WERI-Rb-1 (cell line): ENCODE measurements around the gene TEX36.

Source experiments
- DNase-seq: peaks from one replicate; pipeline ENCODE4 v3.0.0-alpha.2; 2020
- H3K27ac ChIP-seq: fragments of 250-450 bp; sonication (Bioruptor Pico); 2 replicates; pipeline ENCODE4 v1.5.1; 2020; ENCODE audit warnings: mild to moderate bottlenecking, moderate library complexity
- H3K27me3 ChIP-seq: fragments of 250-450 bp; sonication (Bioruptor Pico); 2 replicates; pipeline ENCODE4 v1.5.1; 2021; ENCODE audit warnings: mild to moderate bottlenecking, low read depth, moderate library complexity; ENCODE audit not compliant: insufficient read depth, severe bottlenecking
- H3K36me3 ChIP-seq: fragments of 250-450 bp; sonication (Bioruptor Pico); 2 replicates; pipeline ENCODE4 v1.5.1; 2020; ENCODE audit warnings: mild to moderate bottlenecking, moderate library complexity
- H3K4me3 ChIP-seq: 2 replicates; pipeline ENCODE4 v1.5.1; 2011; ENCODE audit warnings: low read depth, mild to moderate bottlenecking, control low read depth, low read length
- H3K9me3 ChIP-seq: fragments of 250-450 bp; sonication (Bioruptor Pico); 2 replicates; pipeline ENCODE4 v1.5.1; 2021; ENCODE audit warnings: mild to moderate bottlenecking, moderate library complexity; ENCODE audit not compliant: severe bottlenecking
- TF ChIP-seq, protein P1 (sequence below): IDR thresholded peaks from 2 replicates; pipeline ENCODE4 v1.5.1; 2011; ENCODE audit warnings: low read depth, mild to moderate bottlenecking, control low read depth, inconsistent platforms, low read length

Gene TEX36, protein sequence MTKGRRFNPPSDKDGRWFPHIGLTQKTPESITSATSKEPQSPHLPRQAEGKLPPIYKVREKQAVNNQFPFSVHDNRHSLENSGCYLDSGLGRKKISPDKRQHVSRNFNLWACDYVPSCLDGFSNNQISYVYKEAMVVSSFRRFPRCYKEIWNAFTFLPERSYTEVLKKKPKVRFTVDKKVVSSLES

DNA sequence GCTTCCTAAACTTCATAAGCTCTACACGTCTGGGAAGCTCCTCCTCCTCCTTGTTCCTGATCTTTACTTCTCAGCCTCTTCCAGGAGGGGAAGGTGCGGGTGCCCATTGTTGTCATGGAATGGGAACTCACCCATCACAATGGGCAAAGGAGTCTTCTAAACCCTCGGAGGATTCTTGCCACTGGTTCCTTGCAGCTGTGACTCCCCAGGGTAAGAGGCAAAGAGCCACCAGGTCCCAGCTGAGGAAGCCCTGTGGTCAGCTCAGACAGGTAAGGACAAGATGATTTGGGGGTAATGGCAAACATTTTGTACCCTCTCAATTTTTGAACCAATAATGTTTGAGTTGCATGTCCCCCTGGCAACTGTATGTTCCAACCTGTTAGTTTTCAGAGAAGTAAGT is at the start of gene TEX36:
Gene TEX36, minus strand, starts transcription at position 101 of the 400 bp plus-strand sequence. CDS start 174 bp downstream, outside the sequence.
- TF ChIP-seq, protein P1, sequence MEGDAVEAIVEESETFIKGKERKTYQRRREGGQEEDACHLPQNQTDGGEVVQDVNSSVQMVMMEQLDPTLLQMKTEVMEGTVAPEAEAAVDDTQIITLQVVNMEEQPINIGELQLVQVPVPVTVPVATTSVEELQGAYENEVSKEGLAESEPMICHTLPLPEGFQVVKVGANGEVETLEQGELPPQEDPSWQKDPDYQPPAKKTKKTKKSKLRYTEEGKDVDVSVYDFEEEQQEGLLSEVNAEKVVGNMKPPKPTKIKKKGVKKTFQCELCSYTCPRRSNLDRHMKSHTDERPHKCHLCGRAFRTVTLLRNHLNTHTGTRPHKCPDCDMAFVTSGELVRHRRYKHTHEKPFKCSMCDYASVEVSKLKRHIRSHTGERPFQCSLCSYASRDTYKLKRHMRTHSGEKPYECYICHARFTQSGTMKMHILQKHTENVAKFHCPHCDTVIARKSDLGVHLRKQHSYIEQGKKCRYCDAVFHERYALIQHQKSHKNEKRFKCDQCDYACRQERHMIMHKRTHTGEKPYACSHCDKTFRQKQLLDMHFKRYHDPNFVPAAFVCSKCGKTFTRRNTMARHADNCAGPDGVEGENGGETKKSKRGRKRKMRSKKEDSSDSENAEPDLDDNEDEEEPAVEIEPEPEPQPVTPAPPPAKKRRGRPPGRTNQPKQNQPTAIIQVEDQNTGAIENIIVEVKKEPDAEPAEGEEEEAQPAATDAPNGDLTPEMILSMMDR: no peak
- Histone ChIP-seq H3K9me3 (no peaks in the 10 kb centered on the region), H3K27ac (no peak within 1 kb of the TSS), H3K27me3 (peaks cover 36% of the 10 kb centered on the region), H3K36me3 (no peaks in the 10 kb centered on the region), H3K4me3 (no peak within 1 kb of the TSS)
- no peak for DNase-seq

DNA sequence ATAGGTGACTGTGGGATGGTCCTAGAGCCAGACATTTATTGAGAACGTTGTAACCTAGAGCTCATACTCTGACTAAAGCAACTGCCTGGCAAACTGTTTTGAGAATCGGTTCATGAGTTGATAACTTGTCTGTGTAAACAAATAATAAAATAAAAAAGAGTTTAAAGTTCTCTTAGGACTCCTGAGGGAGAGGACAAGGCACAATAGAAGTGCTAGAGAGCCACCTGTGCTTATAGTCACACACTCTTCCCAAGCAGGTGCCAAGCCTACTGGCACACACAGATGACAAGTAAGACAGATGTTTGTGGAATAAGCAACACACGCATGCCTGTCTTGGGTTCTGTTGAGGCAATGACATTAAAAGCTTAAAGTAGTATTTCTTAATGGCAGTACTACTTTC is 44.5 kb upstream of the TEX36 start:
- no peaks in the 10 kb centered on the region for H3K27me3 ChIP-seq
- H3K9me3 ChIP-seq: no peaks in the 10 kb centered on the region
- no peak overlapping the region for H3K4me3 ChIP-seq
- no peak for DNase-seq
- peaks cover 92% of the 10 kb centered on the region for H3K36me3 ChIP-seq
- TF ChIP-seq, protein P1: no peak
- H3K27ac ChIP-seq: no peak overlapping the region

DNA sequence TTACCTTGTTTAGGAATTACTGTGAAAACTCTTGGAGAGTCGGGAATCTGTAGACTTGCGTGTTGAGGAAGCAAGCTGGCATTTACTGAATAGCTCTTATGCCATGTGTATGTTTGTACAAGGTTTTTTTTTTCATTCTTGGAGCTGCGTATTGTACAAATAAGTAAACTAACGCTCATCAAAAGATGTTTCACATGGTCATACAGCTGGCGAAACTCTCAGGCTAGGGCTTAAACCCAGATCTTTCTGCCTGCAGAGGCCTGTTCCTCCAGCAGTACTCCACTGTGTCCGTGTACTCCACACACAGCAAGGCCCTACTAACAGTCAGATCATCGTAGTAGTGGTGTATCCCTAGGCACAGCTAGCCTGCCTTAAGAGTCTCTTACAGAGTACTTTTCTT is 44.0 kb upstream of the TEX36 start:
- DNase-seq: no peak
- Histone ChIP-seq H3K4me3 (no peak overlapping the region), H3K36me3 (peaks cover 91% of the 10 kb centered on the region), H3K9me3 (no peaks in the 10 kb centered on the region), H3K27me3 (no peaks in the 10 kb centered on the region), H3K27ac (no peak overlapping the region)
- TF ChIP-seq, protein P1: no peak

DNA sequence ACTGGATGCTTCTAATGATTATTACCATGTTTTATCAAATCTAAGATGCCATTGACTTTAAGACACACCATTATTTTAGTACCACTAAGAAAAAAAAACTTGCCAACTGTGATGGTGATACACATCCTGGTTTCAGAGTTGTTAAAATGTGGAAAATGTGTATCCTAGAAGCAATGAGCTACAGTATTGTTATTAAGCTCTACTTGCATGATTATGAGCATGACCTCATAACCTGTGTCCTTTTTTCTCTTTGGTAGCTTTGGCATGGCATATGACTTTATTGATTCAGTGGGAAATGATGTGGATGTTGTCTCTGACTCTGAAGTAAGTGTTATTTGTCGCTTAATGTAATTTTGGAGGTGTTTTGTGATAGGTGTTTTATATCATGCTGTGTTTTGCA is 39.8 kb upstream of the TEX36 start:
- peaks cover 64% of the 10 kb centered on the region for H3K36me3 ChIP-seq
- H3K27me3 ChIP-seq: no peaks in the 10 kb centered on the region
- TF ChIP-seq, protein P1: no peak
- peaks cover 6% of the 10 kb centered on the region for H3K9me3 ChIP-seq
- no peak for DNase-seq
- no peak overlapping the region for H3K4me3 ChIP-seq
- H3K27ac ChIP-seq: no peak overlapping the region

DNA sequence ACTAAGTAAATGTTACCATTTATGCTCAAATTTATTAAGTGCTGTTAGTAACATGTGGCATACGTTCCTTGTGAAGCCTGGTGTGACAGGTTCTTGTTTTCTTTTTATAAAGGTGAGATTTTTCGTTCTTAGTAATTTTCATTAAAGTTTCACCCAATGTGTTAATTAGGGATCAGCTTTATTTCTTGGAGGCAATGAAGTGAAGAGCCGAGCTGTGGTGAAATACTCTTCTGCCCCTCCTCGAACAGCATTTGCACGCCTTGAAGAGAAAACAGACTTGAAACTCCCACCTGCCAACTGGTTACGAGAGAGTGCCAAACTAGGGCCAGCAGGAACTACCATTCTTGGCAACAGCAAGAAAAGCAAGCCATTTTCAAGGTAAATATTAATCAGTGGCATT is 38.1 kb upstream of the TEX36 start:
- peaks cover 46% of the 10 kb centered on the region for H3K36me3 ChIP-seq
- TF ChIP-seq, protein P1: no peak
- DNase-seq: no peak

DNA sequence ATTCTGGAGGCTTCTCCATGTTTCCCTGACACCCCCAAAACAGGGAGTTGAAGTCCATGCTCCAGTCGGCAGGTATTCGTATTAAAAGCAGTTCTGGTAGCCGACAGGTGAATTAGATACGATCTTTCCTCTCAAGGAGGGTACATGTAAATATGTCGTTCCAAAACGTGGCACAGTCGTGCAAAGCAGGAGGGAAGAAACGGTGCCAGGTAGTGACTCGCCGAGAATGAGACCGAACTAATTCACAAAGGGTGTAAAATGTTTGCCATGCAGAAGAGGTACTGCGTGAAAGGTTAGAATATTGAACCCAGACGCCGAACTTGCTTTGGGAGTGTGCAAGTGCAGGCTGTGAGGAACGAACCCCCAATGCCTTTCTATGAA is 37.0 kb upstream of the TEX36 start:
- no peak for DNase-seq
- peak overlapping the region; percentile 84 for H3K27ac ChIP-seq
- H3K27me3 ChIP-seq: no peaks in the 10 kb centered on the region
- TF ChIP-seq, protein P1: no peak
- peaks cover 38% of the 10 kb centered on the region for H3K36me3 ChIP-seq
- peak overlapping the region; percentile 100 for H3K4me3 ChIP-seq
- peaks cover 7% of the 10 kb centered on the region for H3K9me3 ChIP-seq

More for the DNA sequence above, 38.1 kb upstream of the TEX36 start:
- Histone ChIP-seq H3K27ac (no peak overlapping the region), H3K9me3 (peaks cover 6% of the 10 kb centered on the region), H3K27me3 (no peaks in the 10 kb centered on the region), H3K4me3 (no peak overlapping the region)
